Lower leg skin (tissue), 4 donors: ENCODE data around the gene FOS. TPM values are rescaled to one million over a fixed set of nuclear protein-coding genes. Genes with fewer than 3 reads are reported as not detected.
A peak's percentile ranks its signal among the peaks of the same experiment; 100 is the strongest.

Experiments
- DNase-seq, 2 donors: peaks; one replicate each; pipeline ENCODE4 v3.0.0-alpha.2; 2019; ENCODE audit warnings: low spot score in 2 of 2
- H3K4me3 ChIP-seq: fragments of 200-600 bp; sonication (generic); 2 replicates; pipeline ENCODE4 v1.5.1; 2017; ENCODE audit warnings: mild to moderate bottlenecking, low read depth; ENCODE audit not compliant: poor library complexity, severe bottlenecking
- POLR2A ChIP-seq, 2 donors: fragments of 450-650 bp; IDR thresholded peaks; one replicate each; pipeline ENCODE4 v1.6.1; 2016 to 2017; ENCODE audit warnings: antibody characterized with exemption in 2 of 2, mild to moderate bottlenecking in 1 of 2, moderate library complexity in 1 of 2
- WGBS, 2 donors: methylation state at CpG; one replicate each; pipeline ENCODE4 v1.1.5; 2018; 5-methylcytosine and 5-hydroxymethylcytosine counted together
- intact Hi-C: fragments of 100-400 bp; cut with DNase I; formaldehyde crosslinking; loops from one replicate; pipeline ENCODE4 v1.15.0; 2023; ENCODE audit warnings: low total_unique reads
- total RNA-seq, 4 donors: library from RNA; depleted of rRNA; stranded (reverse); fragments of >200 nt; gene quantifications; one replicate each; pipeline ENCODE4 v1.1.0, GENCODE V29; 2016
- TF ChIP-seq, protein P1 (sequence below), 3 donors: fragments of 450-650 bp; IDR thresholded peaks; one replicate each; pipeline ENCODE4 v1.5.1; 2016; ENCODE audit warnings: antibody characterized with exemption in 3 of 3, mild to moderate bottlenecking in 3 of 3, moderate library complexity in 2 of 3

The FOS gene
- total RNA-seq, 4 donors from 2014 or later, result 154 to 448 (median 330) TPM

DNA sequence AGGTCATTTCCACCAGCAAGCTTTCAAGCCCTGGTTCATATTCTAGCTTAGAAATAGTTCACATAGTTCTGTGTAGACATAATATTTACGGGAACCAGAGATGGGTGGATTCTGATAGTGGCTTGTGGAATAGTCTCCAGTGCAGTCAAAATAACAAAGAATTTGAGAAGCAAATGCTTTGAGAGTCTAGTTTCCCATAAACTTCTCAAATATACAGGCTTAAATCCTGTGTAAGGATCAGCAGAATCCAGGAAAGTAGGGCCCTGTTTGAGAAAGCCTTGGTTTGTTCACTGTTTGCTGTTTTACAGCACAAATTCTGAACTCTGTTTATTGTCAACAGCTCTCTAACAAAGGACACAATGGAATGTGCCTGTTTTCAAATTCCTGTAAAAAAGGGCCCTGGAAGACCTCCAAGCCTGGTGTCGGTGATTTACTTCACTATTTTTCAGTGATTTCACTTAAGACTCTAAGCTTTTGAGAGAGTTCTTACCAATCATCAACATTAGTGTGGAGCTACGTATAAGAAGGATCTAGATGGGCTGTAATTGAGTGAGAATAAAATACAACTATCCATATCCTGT, 11.4 kb upstream of the FOS start:
- DNase-seq, result no peak
- WGBS, 2 donors, result 56 to 58% methylated on average over 3 of the region's 3 CpGs
- intact Hi-C loops, result no loop called here

DNA sequence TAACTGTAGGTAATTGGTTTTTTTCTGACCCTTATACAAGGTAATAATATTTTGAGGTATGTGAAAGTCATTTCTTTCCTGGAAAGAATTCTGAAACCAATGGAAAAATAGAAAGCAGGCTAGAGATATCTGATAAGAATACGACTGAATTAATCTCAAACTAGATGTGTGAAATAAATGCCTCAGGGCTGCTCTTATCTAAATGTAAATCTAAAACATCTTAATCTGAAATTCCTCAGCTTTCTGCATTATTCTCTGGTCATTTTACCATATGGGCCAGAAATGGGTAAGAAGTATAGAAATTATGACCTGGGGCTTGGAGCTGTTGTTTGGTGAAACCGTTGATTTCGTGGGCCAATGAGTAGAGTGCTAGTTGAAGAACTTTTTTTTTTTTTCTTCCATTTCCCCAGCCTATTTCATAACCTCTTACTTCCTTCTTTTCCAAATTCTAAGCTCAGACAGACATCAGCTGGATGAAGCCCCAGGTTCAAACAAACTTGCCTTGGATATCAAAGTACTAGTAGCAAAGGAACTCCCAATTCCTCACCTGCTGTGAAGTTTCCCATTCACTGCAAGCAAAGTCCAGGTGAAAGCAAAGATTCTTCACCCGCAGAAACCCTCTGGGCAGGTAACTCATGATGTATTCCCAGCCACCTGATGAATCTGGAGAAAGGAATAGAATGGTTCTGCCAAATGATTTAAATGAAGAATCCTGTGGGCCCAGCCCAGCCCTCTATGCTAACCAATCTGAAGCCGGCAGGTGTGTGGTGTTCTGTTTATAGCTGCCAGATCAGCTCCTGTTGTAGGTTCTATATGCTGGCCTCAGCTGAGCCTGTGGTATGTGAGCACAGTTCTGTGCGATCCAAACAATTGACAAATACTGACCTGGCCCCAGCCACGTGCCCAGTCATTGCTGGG, 9.7 kb upstream of the FOS start:
- DNase-seq, result peak in 1 of 2 donors; percentile 80
- 49 to 50% methylated on average over 7 of the region's 7 CpGs for WGBS, 2 donors
- TF ChIP-seq, protein P1, sequence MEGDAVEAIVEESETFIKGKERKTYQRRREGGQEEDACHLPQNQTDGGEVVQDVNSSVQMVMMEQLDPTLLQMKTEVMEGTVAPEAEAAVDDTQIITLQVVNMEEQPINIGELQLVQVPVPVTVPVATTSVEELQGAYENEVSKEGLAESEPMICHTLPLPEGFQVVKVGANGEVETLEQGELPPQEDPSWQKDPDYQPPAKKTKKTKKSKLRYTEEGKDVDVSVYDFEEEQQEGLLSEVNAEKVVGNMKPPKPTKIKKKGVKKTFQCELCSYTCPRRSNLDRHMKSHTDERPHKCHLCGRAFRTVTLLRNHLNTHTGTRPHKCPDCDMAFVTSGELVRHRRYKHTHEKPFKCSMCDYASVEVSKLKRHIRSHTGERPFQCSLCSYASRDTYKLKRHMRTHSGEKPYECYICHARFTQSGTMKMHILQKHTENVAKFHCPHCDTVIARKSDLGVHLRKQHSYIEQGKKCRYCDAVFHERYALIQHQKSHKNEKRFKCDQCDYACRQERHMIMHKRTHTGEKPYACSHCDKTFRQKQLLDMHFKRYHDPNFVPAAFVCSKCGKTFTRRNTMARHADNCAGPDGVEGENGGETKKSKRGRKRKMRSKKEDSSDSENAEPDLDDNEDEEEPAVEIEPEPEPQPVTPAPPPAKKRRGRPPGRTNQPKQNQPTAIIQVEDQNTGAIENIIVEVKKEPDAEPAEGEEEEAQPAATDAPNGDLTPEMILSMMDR (IDR thresholded peaks at IDR 0.05), result no peak
- TF ChIP-seq POLR2A (IDR thresholded peaks at IDR 0.05), result no peak
- intact Hi-C loops, result no loop called here
- no peak overlapping the region for H3K4me3 ChIP-seq

More for the DNA sequence above, 11.4 kb upstream of the FOS start:
- no peak overlapping the region for H3K4me3 ChIP-seq
- TF ChIP-seq POLR2A (IDR thresholded peaks at IDR 0.05), result no peak
- TF ChIP-seq, protein P1 (IDR thresholded peaks at IDR 0.05), result no peak

DNA sequence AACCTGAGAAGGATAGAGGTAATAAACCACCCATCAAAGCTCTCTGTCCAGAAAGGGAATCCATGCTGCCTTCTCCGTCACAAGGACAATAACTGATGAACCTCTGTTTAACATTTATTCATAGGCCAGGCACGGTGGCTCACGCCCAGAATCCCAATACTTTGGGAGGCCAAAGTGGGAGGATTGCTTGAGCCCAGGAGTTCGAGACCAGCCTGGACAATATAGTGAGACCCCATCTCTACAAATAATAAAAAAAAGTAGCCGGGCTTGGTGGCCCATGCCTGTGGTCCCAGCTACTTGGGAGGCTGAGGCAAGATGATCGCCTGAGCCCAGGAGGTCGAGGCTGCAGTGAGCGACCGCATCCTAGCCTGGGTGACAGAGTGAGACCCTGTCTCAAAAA, 7.1 kb upstream of the FOS start:
- TF ChIP-seq, protein P1 (IDR thresholded peaks at IDR 0.05), result no peak
- TF ChIP-seq POLR2A (IDR thresholded peaks at IDR 0.05), result no peak
- no peak overlapping the region for H3K4me3 ChIP-seq
- DNase-seq, result peak in 1 of 2 donors; percentile 53
- intact Hi-C loops, result no loop called here
- WGBS, 2 donors, result 93 to 96% methylated on average over 9 of the region's 9 CpGs

DNA sequence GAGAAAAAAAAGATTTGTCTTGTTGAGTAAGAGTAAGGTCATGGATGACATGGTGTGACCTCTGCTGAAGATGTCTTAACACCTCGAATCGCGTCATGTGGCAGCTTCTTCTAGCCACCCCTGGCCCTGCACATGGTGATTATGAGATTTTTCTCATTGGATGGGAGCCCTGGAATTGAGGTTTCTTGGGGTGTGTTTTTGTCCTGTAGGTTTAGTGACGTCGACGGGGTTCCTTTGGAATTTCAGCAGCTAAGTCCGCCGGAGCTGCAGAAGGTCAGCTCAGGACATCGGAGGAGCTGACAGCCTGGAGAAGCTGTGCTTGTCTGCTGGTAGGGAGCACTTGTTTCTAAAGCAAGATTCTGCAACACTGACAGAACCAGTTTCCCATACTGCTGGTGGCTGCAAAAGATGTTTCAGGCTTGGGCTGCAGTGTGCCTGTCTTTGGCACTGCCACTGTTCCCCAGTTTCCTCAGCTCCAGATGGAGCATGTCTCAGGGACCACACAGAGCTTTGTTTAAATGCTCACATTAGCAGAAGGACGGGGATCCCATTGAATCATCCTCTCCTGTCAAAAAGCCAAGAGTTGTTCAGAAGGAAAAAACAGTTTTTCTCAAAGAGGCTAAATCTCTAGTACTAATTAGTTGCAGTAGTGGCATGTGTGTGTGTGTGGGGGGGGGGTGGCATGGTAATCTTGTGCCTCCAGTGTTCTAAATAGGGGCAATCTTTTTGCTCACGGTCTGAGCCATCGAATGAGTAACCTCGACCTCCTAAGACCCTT, 5.2 kb upstream of the FOS start:
- H3K4me3 ChIP-seq, result no peak overlapping the region
- TF ChIP-seq, protein P1 (IDR thresholded peaks at IDR 0.05), result no peak
- TF ChIP-seq POLR2A (IDR thresholded peaks at IDR 0.05), result no peak
- intact Hi-C loops, result no loop called here
- WGBS, 2 donors, result 33 to 37% methylated on average over 13 of the region's 13 CpGs
- DNase-seq, result peak in 1 of 2 donors; percentile 86

DNA sequence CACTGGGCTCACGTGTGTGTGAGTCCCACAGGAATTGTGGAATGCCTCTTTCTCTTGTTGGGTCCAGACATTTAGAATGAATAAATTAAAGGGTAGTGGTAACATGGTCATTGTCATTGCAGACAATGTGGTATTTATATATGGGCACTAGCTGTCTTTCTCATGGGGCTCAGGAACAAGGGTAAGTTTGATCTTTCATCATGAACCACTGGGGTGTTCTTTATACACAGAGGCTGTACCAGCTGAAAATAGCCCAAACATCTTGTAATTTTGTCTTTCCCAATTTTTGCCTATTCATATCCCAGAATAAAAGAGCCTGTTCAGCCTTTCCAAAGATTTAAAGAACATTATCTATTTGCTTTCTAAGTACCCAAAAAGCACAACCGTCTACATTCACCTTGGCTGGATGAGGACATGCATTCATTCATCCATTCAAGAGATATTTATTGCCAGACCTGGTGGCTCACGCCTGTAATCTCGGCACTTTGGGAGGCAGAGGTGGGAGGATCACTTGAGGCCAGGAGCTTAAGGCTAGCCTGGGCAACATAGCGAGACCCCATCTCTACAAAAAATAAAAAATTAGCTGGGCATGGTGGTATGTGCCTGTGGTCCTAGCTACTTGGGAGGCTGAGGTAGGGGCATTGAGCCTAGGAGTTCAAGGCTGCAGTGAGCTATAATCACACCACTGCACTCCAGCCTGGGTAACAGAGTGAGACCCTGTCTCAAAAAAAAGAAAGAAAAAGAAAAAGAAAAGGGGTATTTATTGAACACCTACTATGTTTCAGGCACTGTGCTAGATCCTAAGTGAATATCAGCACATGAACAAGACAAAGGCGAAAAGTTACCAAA, 4.4 kb upstream of the FOS start:
- DNase-seq, result peak in 1 of 2 donors; percentile 62
- 69 to 73% methylated on average over 6 of the region's 6 CpGs for WGBS, 2 donors
- TF ChIP-seq, protein P1 (IDR thresholded peaks at IDR 0.05), result no peak
- no peak for TF ChIP-seq POLR2A (IDR thresholded peaks at IDR 0.05)
- intact Hi-C loops, result no loop called here
- H3K4me3 ChIP-seq, result no peak overlapping the region
